ENCODE data around the gene MYO1D.

The MYO1D gene

GRCh38 chr17:32834104-32834503 lies 42.8 kb downstream of the MYO1D start:
- WGBS, 2 donors (ENCODE audit: extremely low coverage in 2 of 2, insufficient read length in 2 of 2, insufficient replicate concordance in 1 of 2) = no CpG with 5 or more reads among the region's 2 CpGs
- H3K23ac ChIP-seq (ENCODE audit: low read depth, low read length, poor library complexity) = no peak overlapping the region

DNA sequence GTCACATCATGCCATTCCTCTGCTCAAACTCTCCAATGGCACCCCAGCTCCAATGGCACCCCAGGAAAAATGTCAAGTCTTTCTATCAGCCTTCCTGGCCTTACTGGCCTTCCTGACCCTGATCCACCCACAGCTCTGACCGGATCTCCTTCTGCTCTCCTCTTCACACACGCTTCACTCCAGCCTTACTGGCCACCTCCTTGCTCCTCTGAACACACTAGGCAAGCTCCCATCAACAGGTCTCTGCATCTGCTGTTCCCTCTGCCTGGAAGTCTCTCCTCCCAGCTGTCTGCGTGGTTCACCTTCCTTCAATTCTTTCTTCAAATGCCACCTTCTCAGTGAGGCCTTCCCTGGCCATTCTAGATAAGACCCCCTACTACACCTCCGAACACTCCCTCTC lies 43.4 kb downstream of the MYO1D start:
- no peaks in the 10 kb centered on the region for H3K4me1 ChIP-seq (ENCODE audit: control insufficient read depth in 2 of 2, insufficient read depth in 1 of 2, low read depth in 1 of 2, low read length in 2 of 2)
- no peak overlapping the region for H3K23ac ChIP-seq (ENCODE audit: low read depth, low read length, poor library complexity)
- no peak overlapping the region for H2BK5ac ChIP-seq (ENCODE audit: low read length)
- H2BK120ac ChIP-seq (ENCODE audit: low read depth, low read length) = no peak overlapping the region
- 100% methylated on average over 1 of the region's 4 CpGs; no CpG with 5 or more reads in 1 of the 2 donors for WGBS, 2 donors (ENCODE audit: extremely low coverage in 2 of 2, insufficient read length in 2 of 2, insufficient replicate concordance in 1 of 2)
- no peak overlapping the region for H2BK15ac ChIP-seq (ENCODE audit: low read length)
- no peak overlapping the region for H2AFZ ChIP-seq (ENCODE audit: low read length)
- H3K79me1 ChIP-seq (ENCODE audit: low read depth, low read length) = no peaks in the 10 kb centered on the region
- no peak overlapping the region for H3K9ac ChIP-seq (ENCODE audit: low read depth, low read length, poor library complexity)
- no peak overlapping the region for H3K18ac ChIP-seq (ENCODE audit: low read length)
- H2BK12ac ChIP-seq (ENCODE audit: low read length) = no peak overlapping the region
- no peak overlapping the region for H4K91ac ChIP-seq (ENCODE audit: low read depth, low read length, poor library complexity)
- H3K27me3 ChIP-seq (ENCODE audit: control insufficient read depth in 3 of 3, insufficient read depth in 3 of 3, low read depth in 1 of 3, low read length in 3 of 3) = peaks cover 0 to 15% (median 0%) of the 10 kb centered on the region in 3 experiments
- H4K8ac ChIP-seq (ENCODE audit: low read depth, low read length) = no peak overlapping the region
- H3K36me3 ChIP-seq (replicated peaks in 1 of 2; ENCODE audit: control insufficient read depth in 2 of 2, insufficient read depth in 2 of 2, low read length in 2 of 2) = no peaks in the 10 kb centered on the region
- no peak for DNase-seq (ENCODE audit: low spot score)
- H3K4me2 ChIP-seq (ENCODE audit: insufficient read depth, low read length, poor library complexity, severe bottlenecking) = no peak overlapping the region
- H3K14ac ChIP-seq (ENCODE audit: low read length) = peak overlapping the region; percentile 89
- no peaks in the 10 kb centered on the region for H3K9me3 ChIP-seq (replicated peaks in 1 of 2; ENCODE audit: control insufficient read depth in 2 of 2, insufficient read depth in 1 of 2, low read depth in 1 of 2, low read length in 2 of 2)
- no peak overlapping the region for H2AK5ac ChIP-seq (ENCODE audit: low read depth, low read length)
- no peak overlapping the region for H3K4me3 ChIP-seq (ENCODE audit: low read length in 2 of 2)
- H3K27ac ChIP-seq (replicated peaks; ENCODE audit: low read length) = no peak overlapping the region
- no peak overlapping the region for H3K4ac ChIP-seq (ENCODE audit: low read length)

More at GRCh38 chr17:32834104-32834503, 42.8 kb downstream of the MYO1D start:
- no peak overlapping the region for H2BK15ac ChIP-seq (ENCODE audit: low read length)
- no peak overlapping the region for H3K4me3 ChIP-seq (ENCODE audit: low read length in 2 of 2)
- H3K4ac ChIP-seq (ENCODE audit: low read length) = no peak overlapping the region
- no peak overlapping the region for H4K91ac ChIP-seq (ENCODE audit: low read depth, low read length, poor library complexity)
- H3K14ac ChIP-seq (ENCODE audit: low read length) = no peak overlapping the region
- H3K27me3 ChIP-seq (ENCODE audit: control insufficient read depth in 3 of 3, insufficient read depth in 3 of 3, low read depth in 1 of 3, low read length in 3 of 3) = peaks cover 0 to 15% (median 0%) of the 10 kb centered on the region in 3 experiments
- H2AK5ac ChIP-seq (ENCODE audit: low read depth, low read length) = no peak overlapping the region
- no peak overlapping the region for H2BK5ac ChIP-seq (ENCODE audit: low read length)
- H3K4me1 ChIP-seq (ENCODE audit: control insufficient read depth in 2 of 2, insufficient read depth in 1 of 2, low read depth in 1 of 2, low read length in 2 of 2) = no peaks in the 10 kb centered on the region
- H3K79me1 ChIP-seq (ENCODE audit: low read depth, low read length) = no peaks in the 10 kb centered on the region
- no peak overlapping the region for H2BK12ac ChIP-seq (ENCODE audit: low read length)
- no peak for DNase-seq (ENCODE audit: low spot score)
- H3K4me2 ChIP-seq (ENCODE audit: insufficient read depth, low read length, poor library complexity, severe bottlenecking) = no peak overlapping the region
- no peak overlapping the region for H3K27ac ChIP-seq (replicated peaks; ENCODE audit: low read length)
- H3K9ac ChIP-seq (ENCODE audit: low read depth, low read length, poor library complexity) = no peak overlapping the region
- no peak overlapping the region for H4K8ac ChIP-seq (ENCODE audit: low read depth, low read length)
- no peak overlapping the region for H2AFZ ChIP-seq (ENCODE audit: low read length)
- H3K18ac ChIP-seq (ENCODE audit: low read length) = no peak overlapping the region
- H3K36me3 ChIP-seq (replicated peaks in 1 of 2; ENCODE audit: control insufficient read depth in 2 of 2, insufficient read depth in 2 of 2, low read length in 2 of 2) = no peaks in the 10 kb centered on the region
- no peaks in the 10 kb centered on the region for H3K9me3 ChIP-seq (replicated peaks in 1 of 2; ENCODE audit: control insufficient read depth in 2 of 2, insufficient read depth in 1 of 2, low read depth in 1 of 2, low read length in 2 of 2)
- no peak overlapping the region for H2BK120ac ChIP-seq (ENCODE audit: low read depth, low read length)

DNA sequence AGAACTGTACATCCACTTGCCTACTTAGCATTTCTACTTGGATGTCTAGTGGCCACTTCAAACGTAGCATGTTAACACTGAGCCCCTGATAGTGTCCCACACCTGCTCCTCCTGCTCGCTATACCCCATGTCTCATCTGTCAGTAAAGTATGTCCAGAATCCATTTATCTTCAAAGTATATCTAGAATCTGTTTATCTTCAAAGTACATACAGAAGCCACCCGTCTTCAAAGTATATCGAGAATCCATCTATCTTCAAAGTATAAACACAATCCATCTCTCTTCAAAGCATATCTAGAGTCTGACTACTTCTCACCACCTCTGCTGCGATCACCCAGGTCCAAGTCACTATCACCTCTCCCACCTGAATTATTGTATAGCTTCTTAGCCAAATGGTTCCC lies 43.8 kb downstream of the MYO1D start:
- no peak overlapping the region for H2BK15ac ChIP-seq (ENCODE audit: low read length)
- H3K4me3 ChIP-seq (ENCODE audit: low read length in 2 of 2) = no peak overlapping the region
- H3K27ac ChIP-seq (replicated peaks; ENCODE audit: low read length) = no peak overlapping the region
- H2AK5ac ChIP-seq (ENCODE audit: low read depth, low read length) = no peak overlapping the region
- no peak overlapping the region for H3K9ac ChIP-seq (ENCODE audit: low read depth, low read length, poor library complexity)
- no peak overlapping the region for H3K4ac ChIP-seq (ENCODE audit: low read length)
- no peak overlapping the region for H2BK120ac ChIP-seq (ENCODE audit: low read depth, low read length)
- DNase-seq (ENCODE audit: low spot score) = no peak
- WGBS, 2 donors (ENCODE audit: extremely low coverage in 2 of 2, insufficient read length in 2 of 2, insufficient replicate concordance in 1 of 2) = no CpG with 5 or more reads among the region's 5 CpGs
- no peak overlapping the region for H4K8ac ChIP-seq (ENCODE audit: low read depth, low read length)
- H3K27me3 ChIP-seq (ENCODE audit: control insufficient read depth in 3 of 3, insufficient read depth in 3 of 3, low read depth in 1 of 3, low read length in 3 of 3) = peaks cover 0 to 15% (median 0%) of the 10 kb centered on the region in 3 experiments
- no peak overlapping the region for H2AFZ ChIP-seq (ENCODE audit: low read length)
- H3K79me1 ChIP-seq (ENCODE audit: low read depth, low read length) = no peaks in the 10 kb centered on the region
- H4K91ac ChIP-seq (ENCODE audit: low read depth, low read length, poor library complexity) = no peak overlapping the region
- no peaks in the 10 kb centered on the region for H3K36me3 ChIP-seq (replicated peaks in 1 of 2; ENCODE audit: control insufficient read depth in 2 of 2, insufficient read depth in 2 of 2, low read length in 2 of 2)
- no peak overlapping the region for H3K14ac ChIP-seq (ENCODE audit: low read length)
- H3K4me1 ChIP-seq (ENCODE audit: control insufficient read depth in 2 of 2, insufficient read depth in 1 of 2, low read depth in 1 of 2, low read length in 2 of 2) = no peaks in the 10 kb centered on the region
- H2BK5ac ChIP-seq (ENCODE audit: low read length) = no peak overlapping the region
- H3K9me3 ChIP-seq (replicated peaks in 1 of 2; ENCODE audit: control insufficient read depth in 2 of 2, insufficient read depth in 1 of 2, low read depth in 1 of 2, low read length in 2 of 2) = no peaks in the 10 kb centered on the region
- H3K4me2 ChIP-seq (ENCODE audit: insufficient read depth, low read length, poor library complexity, severe bottlenecking) = no peak overlapping the region
- H3K18ac ChIP-seq (ENCODE audit: low read length) = no peak overlapping the region
- no peak overlapping the region for H2BK12ac ChIP-seq (ENCODE audit: low read length)
- no peak overlapping the region for H3K23ac ChIP-seq (ENCODE audit: low read depth, low read length, poor library complexity)

- Histone ChIP-seq H3K9me3 (replicated peaks in 1 of 2; ENCODE audit: control insufficient read depth in 2 of 2, insufficient read depth in 1 of 2, low read depth in 1 of 2, low read length in 2 of 2) (no peaks in the 10 kb centered on the region), H3K4me3 (ENCODE audit: low read length in 2 of 2) (no peak overlapping the region), H3K9ac (ENCODE audit: low read depth, low read length, poor library complexity) (no peak overlapping the region), H3K4me2 (ENCODE audit: insufficient read depth, low read length, poor library complexity, severe bottlenecking) (no peak overlapping the region), H2BK120ac (ENCODE audit: low read depth, low read length) (no peak overlapping the region), H3K4ac (ENCODE audit: low read length) (no peak overlapping the region), H3K27ac (replicated peaks; ENCODE audit: low read length) (no peak overlapping the region), H3K27me3 (ENCODE audit: control insufficient read depth in 3 of 3, insufficient read depth in 3 of 3, low read depth in 1 of 3, low read length in 3 of 3) (peaks cover 0 to 15% (median 0%) of the 10 kb centered on the region in 3 experiments), H2AK5ac (ENCODE audit: low read depth, low read length) (no peak overlapping the region), H3K23ac (ENCODE audit: low read depth, low read length, poor library complexity) (no peak overlapping the region), H2BK12ac (ENCODE audit: low read length) (no peak overlapping the region), H3K14ac (ENCODE audit: low read length) (no peak overlapping the region), H4K91ac (ENCODE audit: low read depth, low read length, poor library complexity) (no peak overlapping the region), H2BK15ac (ENCODE audit: low read length) (no peak overlapping the region), H4K8ac (ENCODE audit: low read depth, low read length) (no peak overlapping the region), H3K36me3 (replicated peaks in 1 of 2; ENCODE audit: control insufficient read depth in 2 of 2, insufficient read depth in 2 of 2, low read length in 2 of 2) (no peaks in the 10 kb centered on the region), H2AFZ (ENCODE audit: low read length) (no peak overlapping the region), H2BK5ac (ENCODE audit: low read length) (no peak overlapping the region), H3K4me1 (ENCODE audit: control insufficient read depth in 2 of 2, insufficient read depth in 1 of 2, low read depth in 1 of 2, low read length in 2 of 2) (no peaks in the 10 kb centered on the region), H3K79me1 (ENCODE audit: low read depth, low read length) (no peaks in the 10 kb centered on the region), H3K18ac (ENCODE audit: low read length) (no peak overlapping the region)
- DNase-seq (ENCODE audit: low spot score) = no peak
- no CpG with 5 or more reads among the region's 2 CpGs for WGBS, 2 donors (ENCODE audit: extremely low coverage in 2 of 2, insufficient read length in 2 of 2, insufficient replicate concordance in 1 of 2)
These were observed 45.2 kb downstream of the MYO1D start for GRCh38 chr17:32831627-32832243.
